ENCODE data around the gene UPB1. TPM values are rescaled to one million over a fixed set of nuclear protein-coding genes. Genes with fewer than 3 reads are reported as not detected.

Gene UPB1
- total RNA-seq, 1 donor from 2014 or later, result 1.3 TPM

DNA sequence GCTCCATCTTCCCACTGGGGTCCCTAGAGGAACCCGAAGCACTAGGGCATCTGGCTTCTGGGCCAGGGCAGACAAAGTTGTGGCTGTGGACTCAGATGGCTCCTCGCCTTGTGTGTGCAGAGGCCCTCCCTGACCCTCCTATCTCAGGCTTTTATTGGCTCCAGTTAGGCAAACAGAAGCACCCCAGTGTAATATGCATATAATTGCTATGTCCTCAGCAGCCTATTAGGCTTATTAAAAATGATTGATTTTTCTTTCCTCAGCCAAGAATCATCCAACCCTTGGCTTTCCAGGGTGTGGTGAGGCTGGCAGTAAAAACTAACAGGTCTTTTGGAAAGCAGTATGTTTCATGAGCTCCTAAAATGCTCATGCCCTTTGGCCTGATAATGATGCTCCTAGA is 22.3 kb downstream of the UPB1 start:
- TF ChIP-seq CTCF (IDR thresholded peaks at IDR 0.05; ENCODE audit: unreplicated experiment), result no peak

DNA sequence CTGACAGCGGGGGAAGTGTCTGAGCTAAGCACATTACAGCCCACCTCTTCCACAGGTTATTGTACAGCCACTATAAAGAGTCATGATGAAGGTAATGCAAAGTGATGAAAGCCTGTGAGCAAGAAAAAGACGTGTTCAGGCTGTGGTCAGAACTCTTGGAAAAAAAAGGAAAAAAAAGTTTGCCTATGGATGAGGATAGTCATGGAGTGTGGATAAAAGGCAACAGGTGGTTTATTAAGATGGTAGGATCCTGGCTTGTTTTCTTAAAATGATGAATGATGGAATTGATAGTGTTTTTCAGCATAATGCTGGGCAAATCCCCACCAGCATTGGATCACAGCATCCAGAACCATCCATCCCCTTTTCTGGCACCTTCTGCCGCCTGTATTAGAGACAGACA is 23.1 kb downstream of the UPB1 start:
- no peak for TF ChIP-seq CTCF (IDR thresholded peaks at IDR 0.05; ENCODE audit: unreplicated experiment)
- H3K9me3 Mint-ChIP-seq, result no peaks in the 10 kb centered on the region
- DNase-seq (ENCODE audit: low spot score in 2 of 2, unreplicated experiment in 2 of 2), result no peak
- H3K36me3 Mint-ChIP-seq, result no peaks in the 10 kb centered on the region
- peaks cover 23% of the 10 kb centered on the region for H3K4me1 Mint-ChIP-seq
- peaks cover 4% of the 10 kb centered on the region for H3K27me3 Mint-ChIP-seq (ENCODE audit: low read depth)
- H3K4me3 Mint-ChIP-seq, result no peak overlapping the region
- no peak overlapping the region for H3K27ac Mint-ChIP-seq

More for the DNA sequence above, 22.3 kb downstream of the UPB1 start:
- H3K4me3 Mint-ChIP-seq, result no peak overlapping the region
- DNase-seq (ENCODE audit: low spot score in 2 of 2, unreplicated experiment in 2 of 2), result no peak
- H3K27me3 Mint-ChIP-seq (ENCODE audit: low read depth), result peaks cover 4% of the 10 kb centered on the region
- peaks cover 23% of the 10 kb centered on the region for H3K4me1 Mint-ChIP-seq
- no peaks in the 10 kb centered on the region for H3K9me3 Mint-ChIP-seq
- no peaks in the 10 kb centered on the region for H3K36me3 Mint-ChIP-seq
- no peak overlapping the region for H3K27ac Mint-ChIP-seq

GRCh38 chr22:24518771-24519485 is 23.8 kb downstream of the UPB1 start:
- H3K4me3 Mint-ChIP-seq, result no peak overlapping the region
- no peaks in the 10 kb centered on the region for H3K36me3 Mint-ChIP-seq
- TF ChIP-seq CTCF (IDR thresholded peaks at IDR 0.05; ENCODE audit: unreplicated experiment), result no peak
- H3K4me1 Mint-ChIP-seq, result peaks cover 30% of the 10 kb centered on the region
- no peak for DNase-seq (ENCODE audit: low spot score in 2 of 2, unreplicated experiment in 2 of 2)
- H3K9me3 Mint-ChIP-seq, result no peaks in the 10 kb centered on the region
- H3K27ac Mint-ChIP-seq, result no peak overlapping the region
- H3K27me3 Mint-ChIP-seq (ENCODE audit: low read depth), result peaks cover 4% of the 10 kb centered on the region

DNA sequence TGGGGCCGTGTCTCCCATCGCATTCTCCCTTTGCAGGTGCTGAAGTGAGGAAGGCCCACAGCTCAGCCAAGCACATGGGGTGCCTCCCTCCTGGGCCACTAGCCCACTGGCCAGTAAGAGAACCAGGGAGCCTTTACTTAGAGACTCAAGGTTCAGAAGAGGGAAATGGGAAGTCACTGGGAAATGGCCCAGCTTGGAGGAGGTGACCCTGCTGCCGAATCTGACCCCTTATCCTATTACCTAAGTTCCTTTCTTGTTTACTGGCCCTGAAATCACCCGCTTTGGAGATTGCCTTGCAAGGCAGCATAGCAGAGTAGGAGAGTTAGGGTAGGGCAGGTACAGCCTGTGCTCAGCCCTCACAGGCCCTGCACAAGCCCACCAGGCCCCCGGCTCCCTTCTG is 24.4 kb downstream of the UPB1 start:
- Mint-ChIP-seq H3K9me3 (no peaks in the 10 kb centered on the region), H3K27me3 (ENCODE audit: low read depth) (peaks cover 4% of the 10 kb centered on the region), H3K4me1 (peaks cover 35% of the 10 kb centered on the region), H3K4me3 (no peak overlapping the region), H3K36me3 (no peaks in the 10 kb centered on the region), H3K27ac (no peak overlapping the region)
- DNase-seq (ENCODE audit: low spot score in 2 of 2, unreplicated experiment in 2 of 2), result no peak
- TF ChIP-seq CTCF (IDR thresholded peaks at IDR 0.05; ENCODE audit: unreplicated experiment), result no peak

DNA sequence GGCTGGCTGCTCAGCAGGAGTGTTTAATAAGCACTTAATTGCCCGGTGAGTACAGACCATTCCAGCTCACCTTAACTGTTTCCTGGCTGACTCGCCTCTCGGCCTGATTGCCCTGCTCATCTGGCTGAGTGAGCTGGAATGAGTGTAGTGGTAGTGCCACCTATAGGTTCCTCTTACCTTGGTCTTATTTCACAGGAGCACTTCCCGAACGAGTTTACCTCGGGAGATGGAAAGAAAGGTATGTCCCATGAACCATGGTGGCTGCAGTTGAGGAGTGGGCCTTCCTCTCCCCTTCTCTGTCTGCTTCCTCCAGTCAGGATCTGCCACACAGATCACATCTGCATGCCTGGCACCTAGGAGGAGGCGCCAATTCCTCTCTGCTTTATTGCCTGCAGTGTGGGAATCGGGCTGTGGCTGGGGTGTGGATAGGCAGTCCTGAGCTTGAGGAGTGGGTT is 26.7 kb downstream of the UPB1 start:
- H3K9me3 Mint-ChIP-seq, result no peaks in the 10 kb centered on the region
- DNase-seq (ENCODE audit: low spot score in 2 of 2, unreplicated experiment in 2 of 2), result no peak
- TF ChIP-seq CTCF (IDR thresholded peaks at IDR 0.05; ENCODE audit: unreplicated experiment), result peak; percentile 33
- peaks cover 47% of the 10 kb centered on the region for H3K4me1 Mint-ChIP-seq
- H3K36me3 Mint-ChIP-seq, result no peaks in the 10 kb centered on the region
- peak overlapping the region; percentile 80 for H3K27ac Mint-ChIP-seq
- H3K4me3 Mint-ChIP-seq, result no peak overlapping the region
- H3K27me3 Mint-ChIP-seq (ENCODE audit: low read depth), result peaks cover 4% of the 10 kb centered on the region

Measured in mesothelial cell of epicardium (in vitro differentiated cells).